ENCODE data around the gene TMEM158. TPM values are rescaled to one million over a fixed set of nuclear protein-coding genes. Genes with fewer than 3 reads are reported as not detected.

The TMEM158 gene
- total RNA-seq, 1 experiment from 2014 or later = 25.8 TPM

DNA sequence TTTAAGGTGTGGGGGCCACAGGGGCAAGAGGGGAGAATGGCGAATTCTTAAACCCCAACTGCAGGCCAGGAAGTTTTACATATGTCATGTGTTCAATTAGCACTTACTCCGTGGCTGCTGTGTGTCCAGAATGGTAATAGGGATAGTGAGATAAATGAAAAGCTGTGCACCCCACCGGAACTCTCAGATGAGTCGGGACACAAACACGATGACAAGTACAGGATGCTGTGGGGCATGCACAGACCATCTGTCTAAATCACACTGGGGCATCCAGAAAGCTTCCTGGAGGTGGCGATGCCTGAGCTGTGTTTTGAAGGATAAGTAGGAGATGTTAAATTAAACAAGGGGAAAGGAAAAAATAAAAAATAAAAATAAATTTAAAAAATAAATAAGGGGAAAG lies 18.3 kb upstream of the TMEM158 start:
- H3K36me3 ChIP-seq (ENCODE audit: control insufficient read depth in 1 of 2, insufficient read depth in 2 of 2, low read length in 2 of 2) = no peaks in the 10 kb centered on the region
- H4K20me1 ChIP-seq (ENCODE audit: insufficient read depth) = no peaks in the 10 kb centered on the region
- H3K4me2 ChIP-seq (ENCODE audit: low read length) = no peak overlapping the region
- TF ChIP-seq YY1 (IDR thresholded peaks at IDR 0.05; ENCODE audit: extremely low read depth, insufficient replicate concordance, low read depth, low read length) (no peak), CBX3 (IDR thresholded peaks at IDR 0.05; ENCODE audit: low read depth) (no peak)
- no peak overlapping the region for H3K9ac ChIP-seq (ENCODE audit: low read length)
- no peak for DNase-seq (ENCODE audit: low read depth, low spot score)
- no peaks in the 10 kb centered on the region for H3K9me2 ChIP-seq (ENCODE audit: insufficient read depth)
- no peaks in the 10 kb centered on the region for H3K79me2 ChIP-seq (ENCODE audit: insufficient read depth, low read length)
- H3K27ac ChIP-seq (ENCODE audit: low read depth, low read length) = no peak overlapping the region
- no TSS peak for BruUV-seq (replicated peaks)
- RAD21 ChIA-PET (ENCODE audit: low non-redundant PET in 1 of 2, low total read pairs in 2 of 2, uncharacterized antibody in 2 of 2, unreplicated experiment in 2 of 2) = no interaction called here
- H3K4me3 ChIP-seq (replicated peaks in 1 of 2; ENCODE audit: low read depth in 1 of 2, low read length in 2 of 2) = no peak overlapping the region
- H3K9me3 ChIP-seq (ENCODE audit: control insufficient read depth in 1 of 2, insufficient read depth in 1 of 2, low read depth in 1 of 2, low read length in 2 of 2) = no peaks in the 10 kb centered on the region
- no peaks in the 10 kb centered on the region for H3K27me3 ChIP-seq (ENCODE audit: insufficient read depth, low read length)
- ATAC-seq = no peak
- H2AFZ ChIP-seq (ENCODE audit: low read depth, low read length, poor library complexity, severe bottlenecking) = no peak overlapping the region
- CTCF ChIA-PET = no interaction called here
- POLR2A ChIA-PET = no interaction called here
- intact Hi-C loops (cut with micrococcal nuclease) = no loop called here
- no peaks in the 10 kb centered on the region for H3K4me1 ChIP-seq (ENCODE audit: control insufficient read depth in 1 of 2, insufficient read depth in 2 of 2, low read length in 2 of 2)

DNA sequence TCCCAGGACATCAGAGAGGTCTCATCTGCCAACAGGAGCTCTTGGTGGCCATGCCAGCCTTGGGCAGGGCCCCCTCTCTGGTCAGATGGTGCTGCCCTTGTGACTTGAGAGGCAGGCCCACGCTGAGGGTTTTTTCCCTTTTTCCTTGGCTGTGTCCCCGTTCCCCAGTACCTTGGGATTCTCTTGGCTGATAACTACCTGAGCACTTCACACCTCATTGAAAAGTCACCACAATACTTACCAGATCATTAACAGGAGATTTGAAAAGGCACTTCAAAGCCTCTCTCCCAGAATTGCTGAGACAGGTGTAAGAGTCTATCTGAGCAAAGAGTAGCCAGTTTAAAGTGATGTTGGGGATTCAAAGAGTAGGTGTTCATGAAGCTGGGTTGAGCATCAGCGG lies 15.1 kb upstream of the TMEM158 start:
- Histone ChIP-seq H2AFZ (ENCODE audit: low read depth, low read length, poor library complexity, severe bottlenecking) (no peak overlapping the region), H4K20me1 (ENCODE audit: insufficient read depth) (no peaks in the 10 kb centered on the region), H3K4me3 (replicated peaks in 1 of 2; ENCODE audit: low read depth in 1 of 2, low read length in 2 of 2) (no peak overlapping the region), H3K79me2 (ENCODE audit: insufficient read depth, low read length) (no peaks in the 10 kb centered on the region), H3K27me3 (ENCODE audit: insufficient read depth, low read length) (no peaks in the 10 kb centered on the region), H3K9me3 (ENCODE audit: control insufficient read depth in 1 of 2, insufficient read depth in 1 of 2, low read depth in 1 of 2, low read length in 2 of 2) (no peaks in the 10 kb centered on the region), H3K36me3 (ENCODE audit: control insufficient read depth in 1 of 2, insufficient read depth in 2 of 2, low read length in 2 of 2) (no peaks in the 10 kb centered on the region), H3K27ac (ENCODE audit: low read depth, low read length) (no peak overlapping the region), H3K4me2 (ENCODE audit: low read length) (no peak overlapping the region), H3K9ac (ENCODE audit: low read length) (no peak overlapping the region), H3K9me2 (ENCODE audit: insufficient read depth) (no peaks in the 10 kb centered on the region), H3K4me1 (ENCODE audit: control insufficient read depth in 1 of 2, insufficient read depth in 2 of 2, low read length in 2 of 2) (no peaks in the 10 kb centered on the region)
- no peak for DNase-seq (ENCODE audit: low read depth, low spot score)
- no peak for ATAC-seq
- CTCF ChIA-PET = no interaction called here
- TF ChIP-seq EZH2phosphoT487 (IDR thresholded peaks at IDR 0.05; ENCODE audit: borderline replicate concordance) = no peak
- TF ChIP-seq RAD21 (IDR thresholded peaks at IDR 0.05; ENCODE audit: low read depth) = no peak
- TF ChIP-seq SRF (IDR thresholded peaks at IDR 0.05; ENCODE audit: low read depth) = no peak
- no peak for TF ChIP-seq EGR1 (IDR thresholded peaks at IDR 0.05; ENCODE audit: low read depth)
- TF ChIP-seq, protein P1, sequence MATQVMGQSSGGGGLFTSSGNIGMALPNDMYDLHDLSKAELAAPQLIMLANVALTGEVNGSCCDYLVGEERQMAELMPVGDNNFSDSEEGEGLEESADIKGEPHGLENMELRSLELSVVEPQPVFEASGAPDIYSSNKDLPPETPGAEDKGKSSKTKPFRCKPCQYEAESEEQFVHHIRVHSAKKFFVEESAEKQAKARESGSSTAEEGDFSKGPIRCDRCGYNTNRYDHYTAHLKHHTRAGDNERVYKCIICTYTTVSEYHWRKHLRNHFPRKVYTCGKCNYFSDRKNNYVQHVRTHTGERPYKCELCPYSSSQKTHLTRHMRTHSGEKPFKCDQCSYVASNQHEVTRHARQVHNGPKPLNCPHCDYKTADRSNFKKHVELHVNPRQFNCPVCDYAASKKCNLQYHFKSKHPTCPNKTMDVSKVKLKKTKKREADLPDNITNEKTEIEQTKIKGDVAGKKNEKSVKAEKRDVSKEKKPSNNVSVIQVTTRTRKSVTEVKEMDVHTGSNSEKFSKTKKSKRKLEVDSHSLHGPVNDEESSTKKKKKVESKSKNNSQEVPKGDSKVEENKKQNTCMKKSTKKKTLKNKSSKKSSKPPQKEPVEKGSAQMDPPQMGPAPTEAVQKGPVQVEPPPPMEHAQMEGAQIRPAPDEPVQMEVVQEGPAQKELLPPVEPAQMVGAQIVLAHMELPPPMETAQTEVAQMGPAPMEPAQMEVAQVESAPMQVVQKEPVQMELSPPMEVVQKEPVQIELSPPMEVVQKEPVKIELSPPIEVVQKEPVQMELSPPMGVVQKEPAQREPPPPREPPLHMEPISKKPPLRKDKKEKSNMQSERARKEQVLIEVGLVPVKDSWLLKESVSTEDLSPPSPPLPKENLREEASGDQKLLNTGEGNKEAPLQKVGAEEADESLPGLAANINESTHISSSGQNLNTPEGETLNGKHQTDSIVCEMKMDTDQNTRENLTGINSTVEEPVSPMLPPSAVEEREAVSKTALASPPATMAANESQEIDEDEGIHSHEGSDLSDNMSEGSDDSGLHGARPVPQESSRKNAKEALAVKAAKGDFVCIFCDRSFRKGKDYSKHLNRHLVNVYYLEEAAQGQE (IDR thresholded peaks at IDR 0.05; ENCODE audit: low read depth) = no peak
- TF ChIP-seq, protein P2, sequence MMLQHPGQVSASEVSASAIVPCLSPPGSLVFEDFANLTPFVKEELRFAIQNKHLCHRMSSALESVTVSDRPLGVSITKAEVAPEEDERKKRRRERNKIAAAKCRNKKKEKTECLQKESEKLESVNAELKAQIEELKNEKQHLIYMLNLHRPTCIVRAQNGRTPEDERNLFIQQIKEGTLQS (IDR thresholded peaks at IDR 0.05) = no peak
- no peak for TF ChIP-seq ZFX (IDR thresholded peaks at IDR 0.05)
- TF ChIP-seq POLR2A (IDR thresholded peaks at IDR 0.05; ENCODE audit: borderline replicate concordance, extremely low read depth, insufficient read depth, insufficient read length) = no peak
- no peak for TF ChIP-seq CEBPB (IDR thresholded peaks at IDR 0.05; ENCODE audit: low read depth)
- no peak for TF ChIP-seq TCF7L2 (IDR thresholded peaks at IDR 0.05; ENCODE audit: borderline replicate concordance, extremely low read depth, insufficient read depth, insufficient read length)
- POLR2A ChIA-PET = no interaction called here
- RAD21 ChIA-PET (ENCODE audit: low non-redundant PET in 1 of 2, low total read pairs in 2 of 2, uncharacterized antibody in 2 of 2, unreplicated experiment in 2 of 2) = no interaction called here
- intact Hi-C loops (cut with micrococcal nuclease) = no loop called here
- BruUV-seq (replicated peaks) = no TSS peak

Measured in HCT116 (cell line).